ENCODE data around the gene TFDP1.

TFDP1 gene

DNA sequence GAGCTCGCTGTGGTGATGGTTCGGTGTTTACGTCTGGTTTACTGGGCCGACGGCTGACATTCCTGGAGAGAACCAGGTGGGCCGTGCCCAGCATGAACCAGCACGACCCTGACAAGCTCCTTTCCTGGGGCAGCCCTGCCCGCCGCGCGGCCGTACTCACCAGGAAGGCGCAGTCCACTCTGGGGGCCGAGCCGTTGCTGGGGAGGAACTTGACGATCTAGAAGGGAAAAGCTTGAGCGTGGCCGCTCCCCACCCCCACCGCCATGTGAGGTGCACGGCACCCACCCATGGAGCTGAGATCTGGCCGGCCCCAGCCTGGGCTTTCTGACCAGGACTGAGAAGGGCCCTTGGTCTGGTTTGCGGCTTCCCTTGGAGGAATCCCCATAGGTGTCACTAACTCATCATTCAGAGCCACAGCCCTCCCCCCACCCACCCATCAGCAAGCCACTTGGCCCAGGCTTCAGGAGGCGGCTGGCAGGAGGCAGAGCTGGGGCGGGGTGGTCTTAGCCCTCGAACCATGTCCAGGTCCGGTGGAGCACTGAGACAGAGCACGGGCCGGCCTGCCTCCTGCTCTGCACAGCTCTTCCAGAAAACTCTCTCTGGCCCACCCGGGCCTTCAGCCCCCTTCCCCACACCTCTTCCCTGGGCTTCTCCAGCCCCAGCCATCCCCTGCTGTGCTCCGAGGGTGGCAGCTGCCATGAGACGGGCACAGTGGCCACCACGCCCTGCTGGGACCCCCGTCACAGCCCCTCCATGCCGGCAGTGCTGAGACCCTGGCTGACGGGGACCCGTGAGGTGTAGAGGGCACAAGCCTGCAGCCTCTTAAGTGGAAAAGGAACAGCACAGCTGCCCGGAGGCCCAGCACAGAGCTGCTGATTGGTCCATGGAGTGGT, 67.2 kb downstream of the TFDP1 start:
- no peak for DNase-seq (ENCODE audit: low spot score)

GRCh38 chr13:113652404-113653263, 68.1 kb downstream of the TFDP1 start:
- DNase-seq (ENCODE audit: low spot score), result no peak

GRCh38 chr13:113653264-113654174, 69.0 kb downstream of the TFDP1 start:
- no peak for DNase-seq (ENCODE audit: low spot score)

DNA sequence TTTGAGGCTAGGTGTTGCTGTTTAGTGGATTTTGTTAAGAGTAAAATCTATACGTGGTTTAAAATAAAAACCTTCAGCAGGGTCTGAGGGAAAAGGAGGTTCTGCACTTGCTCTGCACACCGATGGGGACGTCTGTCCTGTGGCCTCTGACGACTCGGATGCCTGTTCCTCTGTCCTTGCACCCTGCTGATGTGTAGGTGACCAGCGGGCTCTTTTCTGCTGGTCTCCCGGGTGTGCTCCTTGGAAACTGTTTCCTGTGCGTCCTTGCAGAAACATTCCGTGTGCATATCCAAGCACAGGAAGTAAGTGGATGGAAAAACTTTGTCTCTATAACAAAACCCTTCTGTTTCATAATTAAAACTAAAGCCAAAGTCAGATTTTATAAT, 69.6 kb downstream of the TFDP1 start:
- no peak for DNase-seq (ENCODE audit: low spot score)

DNA sequence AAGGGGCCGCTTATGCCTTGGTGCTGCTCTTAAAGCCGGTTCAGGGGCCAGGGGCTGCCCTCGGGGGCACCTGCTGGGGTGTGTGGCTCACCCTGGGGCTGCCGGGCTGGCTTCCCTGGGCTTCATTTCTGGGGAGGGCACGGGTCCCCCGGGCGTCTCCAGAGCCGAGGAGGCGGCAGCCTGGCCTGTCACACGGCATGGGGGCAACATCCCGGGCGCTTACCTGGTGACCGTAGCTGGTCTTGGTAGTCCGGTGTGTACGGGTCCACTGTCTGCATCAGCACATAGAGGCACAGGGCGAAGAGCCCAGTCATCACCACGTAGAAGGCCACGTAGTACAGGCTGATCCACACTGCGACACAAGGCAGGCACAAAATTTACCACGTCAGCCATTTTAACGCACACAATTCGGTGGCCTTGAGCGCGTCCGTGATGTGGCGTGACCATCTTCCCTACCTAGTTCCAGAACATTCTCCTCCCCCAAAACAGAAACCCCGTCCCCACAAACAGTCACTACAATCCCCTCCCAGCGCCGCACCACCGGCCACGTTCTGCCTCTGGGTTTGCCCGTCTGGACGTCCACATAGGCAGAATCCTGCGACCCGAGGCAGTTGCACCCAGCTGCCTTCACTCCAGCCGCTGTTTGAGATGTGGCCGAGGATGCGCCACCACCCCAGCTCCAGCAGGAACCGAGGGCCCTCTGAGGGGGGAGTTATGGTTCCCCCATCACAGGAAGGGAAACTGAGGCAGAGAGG, 70.2 kb downstream of the TFDP1 start:
- no peak for DNase-seq (ENCODE audit: low spot score)

DNA sequence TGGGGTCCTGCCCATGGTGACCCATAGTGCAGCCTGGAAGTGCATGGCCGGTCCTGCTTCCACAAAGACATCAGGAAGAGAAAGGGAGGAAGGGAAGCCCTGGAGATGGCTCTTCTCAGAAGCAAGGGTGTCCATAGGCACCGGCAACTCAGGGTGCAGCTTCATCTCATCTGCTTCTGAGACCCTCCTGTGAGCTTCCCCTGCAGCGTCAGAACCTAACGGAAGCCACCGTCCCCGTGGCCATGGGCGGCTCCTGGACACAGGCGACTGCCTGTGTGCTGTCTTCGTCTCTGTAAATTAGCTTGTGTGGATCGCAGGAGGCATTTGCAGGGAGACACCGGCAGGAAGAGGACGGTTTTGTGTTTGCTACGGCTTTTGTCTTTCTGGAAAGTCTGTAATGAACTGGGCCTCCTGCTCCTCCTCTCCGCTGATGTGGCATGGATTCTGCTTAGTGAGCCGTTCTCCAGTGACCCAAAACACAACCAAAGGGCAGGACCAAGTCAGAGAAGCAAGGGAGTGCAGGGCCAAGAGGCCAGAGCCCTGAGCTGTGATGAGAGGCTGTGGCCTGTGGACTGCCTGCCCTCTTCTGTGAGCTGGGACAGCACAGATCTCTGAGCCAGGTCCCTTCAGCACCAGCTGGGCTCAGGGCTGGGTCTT, 70.9 kb downstream of the TFDP1 start:
- no peak for DNase-seq (ENCODE audit: low spot score)

DNA sequence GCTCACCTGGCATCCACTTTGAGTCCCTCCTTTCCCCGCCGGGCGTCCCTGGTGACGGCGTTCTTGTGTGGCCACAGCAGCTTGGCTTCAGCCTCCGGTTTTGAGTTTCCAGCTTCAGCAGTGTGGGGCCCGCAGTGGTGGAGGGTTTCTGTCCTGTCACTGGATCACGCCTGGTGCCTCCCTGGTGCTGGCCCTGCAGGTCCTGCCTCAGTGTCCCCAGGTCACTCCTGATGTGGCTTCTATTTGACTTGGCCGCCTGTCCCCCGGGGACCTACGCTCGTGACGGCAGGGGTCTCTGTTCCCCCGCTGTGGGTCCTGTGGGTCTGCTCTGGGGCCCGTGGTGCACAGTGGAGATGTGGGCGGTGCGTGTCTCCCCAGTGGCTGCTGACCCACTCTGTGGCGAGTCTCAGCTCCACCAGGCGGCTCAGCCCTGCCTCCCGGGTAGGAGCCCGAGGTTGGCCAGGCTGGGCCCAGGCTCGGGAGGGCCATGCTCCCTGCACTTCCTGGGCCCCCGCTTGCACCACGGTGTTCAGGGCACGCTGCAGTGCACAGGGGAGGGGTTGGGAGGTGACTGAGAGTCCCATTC, 71.5 kb downstream of the TFDP1 start:
- no peak for DNase-seq (ENCODE audit: low spot score)

GRCh38 chr13:113656831-113657671, 72.5 kb downstream of the TFDP1 start:
- no peak for DNase-seq (ENCODE audit: low spot score)

GRCh38 chr13:113657851-113658741, 73.5 kb downstream of the TFDP1 start, which contains the start of gene ATP4B:
TSS of gene ATP4B (minus strand) at chr13:113658198. CDS start at chr13:113658144, 54 bp downstream.
- DNase-seq (ENCODE audit: low spot score), result no peak

GRCh38 chr13:113658836-113659235, 74.3 kb downstream of the TFDP1 start:
- DNase-seq (ENCODE audit: low spot score), result no peak

- DNase-seq (ENCODE audit: low spot score), result no peak
Observed at GRCh38 chr13:113659337-113659736, 74.8 kb downstream of the TFDP1 start.

DNA sequence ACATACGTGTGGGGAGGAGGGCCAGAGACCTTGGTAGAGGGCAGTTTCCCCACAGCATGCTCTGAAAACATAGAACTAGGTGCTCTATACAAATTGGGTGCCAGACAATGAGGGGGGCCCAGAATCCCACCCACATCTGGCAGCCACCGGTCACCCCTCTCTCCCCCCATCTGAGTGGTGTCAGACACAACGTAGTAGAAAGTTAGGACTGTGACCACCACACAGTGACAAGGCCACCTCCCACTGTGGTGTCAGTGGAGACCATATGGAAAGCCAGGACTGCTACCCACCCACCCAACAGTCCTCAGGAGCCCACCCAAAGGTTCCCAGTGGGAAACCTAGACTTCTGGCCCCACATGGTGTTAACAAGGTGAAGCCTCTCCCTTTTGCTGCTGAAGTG, 75.5 kb downstream of the TFDP1 start:
- DNase-seq (ENCODE audit: low spot score), result no peak

DNA sequence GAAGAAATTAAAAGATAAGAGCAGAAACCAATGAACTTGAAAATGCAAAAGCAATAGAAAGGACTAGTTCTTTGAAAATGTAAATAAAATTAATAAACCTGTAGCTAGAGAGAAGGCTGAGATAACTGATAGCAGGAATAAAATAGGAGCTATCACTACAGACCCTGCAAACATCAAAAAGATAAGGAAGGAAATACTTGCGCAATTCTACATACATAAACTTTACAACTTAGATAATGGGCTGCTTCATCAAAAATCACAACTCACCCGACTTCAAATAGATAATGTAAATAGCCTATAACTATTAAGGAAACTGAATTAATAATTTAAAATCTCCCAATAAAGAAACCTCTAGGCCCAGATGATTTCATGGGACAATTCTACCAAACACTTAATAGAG, 77.0 kb downstream of the TFDP1 start:
- no peak for DNase-seq (ENCODE audit: low spot score)

- no peak for DNase-seq (ENCODE audit: low spot score)
Observed at GRCh38 chr13:113663934-113664333, 79.4 kb downstream of the TFDP1 start.

DNA sequence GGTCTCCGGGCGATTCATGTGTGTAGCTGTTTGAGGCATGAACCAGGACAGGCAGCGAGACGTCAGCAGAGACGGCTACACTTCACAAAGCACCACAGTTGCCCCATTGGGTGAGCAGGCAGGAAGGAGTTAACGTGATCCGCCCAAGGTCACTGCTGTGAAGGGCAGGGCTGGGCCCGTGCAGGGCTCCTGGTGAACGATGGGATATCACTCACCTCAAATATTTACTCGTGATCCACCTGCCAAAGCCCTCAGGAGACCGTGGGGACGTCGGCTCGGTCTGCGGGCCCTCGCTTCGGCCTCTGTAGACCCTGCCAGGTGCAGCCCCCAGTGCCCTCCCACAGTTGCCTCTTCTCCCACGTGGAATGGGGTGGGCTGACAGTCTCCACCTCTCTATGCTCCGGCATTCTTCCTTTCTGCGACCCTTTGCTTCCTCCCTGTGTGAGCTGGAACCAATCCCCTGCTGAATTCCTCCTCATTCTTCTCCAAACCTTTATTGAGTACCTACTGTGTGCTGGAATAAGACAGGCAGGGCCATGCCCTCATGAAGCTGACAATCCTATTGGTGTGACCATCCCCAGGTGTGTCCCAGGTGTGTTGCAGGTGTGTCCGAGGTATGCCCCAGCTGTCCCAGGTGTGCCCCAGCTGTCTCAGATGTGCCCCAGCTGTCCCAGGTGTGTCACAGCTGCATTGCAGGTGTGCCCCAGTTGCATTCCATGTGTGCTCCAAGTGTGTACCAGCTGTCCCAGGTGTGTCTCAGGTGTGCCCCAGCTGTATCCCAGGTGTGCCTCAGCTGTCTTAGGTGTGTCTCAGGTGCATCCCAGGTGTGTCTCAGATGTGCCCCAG, 80.4 kb downstream of the TFDP1 start:
- DNase-seq (ENCODE audit: low spot score), result no peak

- no peak for DNase-seq (ENCODE audit: low spot score)
Observed at GRCh38 chr13:113665597-113666328, 81.2 kb downstream of the TFDP1 start.

DNA sequence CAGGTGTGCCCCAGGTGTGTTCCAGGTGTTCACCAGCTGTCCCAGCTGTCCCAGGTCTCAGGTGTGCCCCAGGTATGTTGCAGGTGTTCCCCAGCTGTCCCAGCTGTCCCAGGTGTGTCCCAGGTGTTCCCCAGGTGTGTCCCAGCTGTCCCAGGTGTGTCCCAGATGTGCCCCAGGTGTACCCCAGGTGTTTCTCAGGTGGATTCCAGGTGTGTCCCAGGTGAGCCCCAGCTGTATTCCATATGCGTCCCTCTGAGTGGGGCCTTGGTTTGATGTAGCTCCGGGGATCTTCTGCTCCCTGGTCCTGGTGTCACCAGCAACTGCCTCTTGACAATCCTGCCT, 81.7 kb downstream of the TFDP1 start:
- no peak for DNase-seq (ENCODE audit: low spot score)

All from AG20443 (cell line).